HepG2 (cell line): ENCODE results near the gene NCKAP5L. TPM values are rescaled to one million over a fixed set of nuclear protein-coding genes. Genes with fewer than 3 reads are reported as not detected.

ENCODE experiments used
- ATAC-seq: fragments of 200-7000 bp; cut with Tn5 transposase; 3 replicates; pipeline ENCODE4 v1.9.1; 2020; ENCODE audit warnings: mild to moderate bottlenecking, moderate library complexity
- BruUV-seq: library from RNA; stranded (reverse); fragments of 400-500 nt; replicated peaks from 2 replicates; lab custom pipeline; 2021; lab: Mats Ljungman, UMichigan
- CTCF ChIA-PET: fragments of 300-600 bp; formaldehyde crosslinking; extraction: SDS; loops from one replicate; lab custom pipeline; 2021; ENCODE audit warnings: low total read pairs, inconsistent platforms, low intra/inter-chr PET ratio; lab: Yijun Ruan, JAX
- POLR2A ChIA-PET: fragments of 350-600 bp; sonication (Branson Sonifier 250); formaldehyde crosslinking; loops from one replicate; lab custom pipeline; 2020; ENCODE audit warnings: antibody characterized with exemption, inconsistent platforms; lab: Yijun Ruan, JAX
- DNase-seq: peaks from one replicate; pipeline ENCODE4 v3.0.0-alpha.2; 2015; ENCODE audit warnings: low spot score
- FAIRE-seq: peaks from 3 replicates; lab custom pipeline; 2011; peaks lifted over from hg19 to GRCh38; lab: Jason Lieb, UNC
- H2AFZ ChIP-seq: one replicate; pipeline ENCODE4 v1.6.1; 2011; ENCODE audit warnings: low read length, inconsistent platforms
- H3K27ac ChIP-seq: fragments of 300-600 bp; 3 replicates; pipeline ENCODE4 v1.8.0; 2011; ENCODE audit warnings: mixed run types, mild to moderate bottlenecking, mixed read lengths, low read length, inconsistent platforms; ENCODE audit not compliant: insufficient read depth; ENCODE audit errors: extremely low read length
- H3K27me3 ChIP-seq, 2 experiments: fragments of 200-600 bp in 1 of 2; 2 replicates in 1 of 2; 3 replicates in 1 of 2; pipeline versions ENCODE4 v1.6.0 to v1.8.0; 2011; ENCODE audit warnings: low read length in 2 of 2, mild to moderate bottlenecking in 2 of 2, moderate library complexity in 2 of 2, inconsistent platforms in 1 of 2; ENCODE audit not compliant: insufficient read depth in 2 of 2, control insufficient read depth in 1 of 2
- H3K36me3 ChIP-seq, 2 experiments: fragments of 200-600 bp in 1 of 2; replicated peaks in 1 of 2; 2 replicates in 1 of 2; 3 replicates in 1 of 2; pipeline versions ENCODE4 v1.5.1 to v1.8.0; 2011; ENCODE audit warnings: low read length in 2 of 2, inconsistent platforms in 1 of 2; ENCODE audit not compliant: insufficient read depth in 2 of 2, control insufficient read depth in 1 of 2
- H3K4me1 ChIP-seq: 2 replicates; pipeline ENCODE4 v1.5.1; 2012; ENCODE audit warnings: low read length, inconsistent platforms; ENCODE audit not compliant: insufficient read depth
- H3K4me2 ChIP-seq: 2 replicates; pipeline ENCODE4 v1.6.0; 2011; ENCODE audit warnings: low read depth, low read length, inconsistent platforms
- H3K4me3 ChIP-seq, 3 experiments: fragments of 200-600 bp in 1 of 3; sonication (generic), shearing (Covaris generic) in 1 of 3; replicated peaks in 1 of 3; 2 replicates each; pipeline ENCODE4 v1.5.1; 2011 to 2016; ENCODE audit warnings: low read length in 3 of 3, inconsistent platforms in 2 of 3, low read depth in 2 of 3, mild to moderate bottlenecking in 2 of 3, control low read depth in 1 of 3, mixed read lengths in 1 of 3; ENCODE audit not compliant: insufficient read depth in 1 of 3
- H3K79me2 ChIP-seq: one replicate; pipeline ENCODE4 v1.6.1; 2011; ENCODE audit warnings: low read length, inconsistent platforms; ENCODE audit not compliant: insufficient read depth
- H3K9ac ChIP-seq: 2 replicates; pipeline ENCODE4 v1.6.0; 2011; ENCODE audit warnings: mild to moderate bottlenecking, low read depth, low read length, inconsistent platforms; ENCODE audit not compliant: insufficient read depth
- H3K9me3 ChIP-seq: 2 replicates; pipeline ENCODE4 v1.5.1; 2012; ENCODE audit warnings: mild to moderate bottlenecking, low read length
- H4K20me1 ChIP-seq: 2 replicates; pipeline ENCODE4 v1.6.0; 2011; ENCODE audit warnings: inconsistent platforms, mild to moderate bottlenecking, low read length, moderate library complexity; ENCODE audit not compliant: insufficient read depth
- NFIB ChIP-seq: sonication (generic); formaldehyde crosslinking; IDR thresholded peaks from 2 replicates; pipeline ENCODE4 v1.9.0; 2021; ENCODE audit warnings: missing genetic modification reagents, mild to moderate bottlenecking, borderline replicate concordance
- SNRNP70 ChIP-seq: fragments of 200-400 bp; formaldehyde crosslinking; IDR thresholded peaks from 2 replicates; pipeline ENCODE4 v1.6.1; 2017; ENCODE audit warnings: mild to moderate bottlenecking, low read depth, low read length, moderate library complexity
- THAP11 ChIP-seq: IDR thresholded peaks from 2 replicates; pipeline ENCODE4 v1.6.1; 2016; ENCODE audit warnings: missing biosample characterization, missing genetic modification reagents
- WGBS: methylation state at CpG from one replicate; pipeline ENCODE4 v1.1.6; 2017; ENCODE audit warnings: low lambda C conversion rate; 5-methylcytosine and 5-hydroxymethylcytosine counted together
- in situ Hi-C: cut with HindIII; loops from 2 replicates; pipeline ENCODE4 v1.10.0; 2017; ENCODE audit warnings: low pct_unique_long_range_greater_than_20kb; ENCODE audit not compliant: extremely low pct_ligation_motif_present
- intact Hi-C: fragments of 100-400 bp; cut with micrococcal nuclease; formaldehyde crosslinking; loops from one replicate; pipeline ENCODE4 v1.10.0; 2022; ENCODE audit not compliant: unreplicated experiment
- polyA plus RNA-seq, 8 experiments: library from polyadenylated mRNA; depleted of rRNA in 3 of 8; stranded (reverse) in 7 of 8; unstranded in 1 of 8; fragments of >200 nt; fragmentation: Illumina TruSeq in 4 of 8; extraction: Trizol in 4 of 8; gene quantifications; 2 replicates each; pipeline versions ENCODE4 v1.2.1 to v1.2.3, GENCODE V29; 2011 to 2016; ENCODE audit warnings: low read depth in 4 of 8, missing spikeins in 1 of 8, mixed read lengths in 1 of 8; ENCODE audit not compliant: insufficient read depth in 1 of 8
- total RNA-seq, 5 experiments: library from RNA; depleted of rRNA; stranded (reverse); fragments of >200 nt; fragmentation: Illumina TruSeq; extraction: Trizol; gene quantifications; 2 replicates each; pipeline ENCODE4 v1.2.3, GENCODE V29; 2016; ENCODE audit warnings: low read depth in 1 of 5
- TF ChIP-seq, protein P1 (sequence below): sonication (generic); formaldehyde crosslinking; IDR thresholded peaks from one replicate; pipeline ENCODE4 v1.5.1; 2020; ENCODE audit warnings: mild to moderate bottlenecking, missing genetic modification reagents; ENCODE audit errors: not compliant biosample characterization

The NCKAP5L gene
- total and polyA plus RNA-seq, 2 of the 13 experiments (the other 11 are each of a cell fraction or from before 2014, with no cell fraction given), result 4.1 to 9.0 TPM

DNA sequence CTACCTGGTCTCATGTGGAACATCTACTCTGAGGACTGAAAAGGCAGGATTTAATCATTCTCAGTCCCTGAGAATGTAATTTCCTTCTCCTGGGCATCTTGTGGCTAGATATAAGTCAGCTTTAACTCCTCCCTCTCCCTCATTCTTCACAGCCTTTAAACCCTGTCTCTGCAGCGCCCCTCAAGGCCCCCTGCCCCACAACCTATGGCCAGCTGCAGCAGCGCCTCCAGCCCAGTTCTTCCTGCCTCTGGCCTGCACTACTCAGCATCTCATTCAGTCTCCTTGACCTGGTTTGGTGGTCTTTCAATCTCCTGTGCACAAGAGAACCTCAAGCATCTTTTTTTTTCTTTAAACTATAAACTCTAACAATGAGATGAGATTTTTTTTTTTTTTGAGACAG is 29.3 kb downstream of the NCKAP5L start (continued):
- TF ChIP-seq, protein P1, sequence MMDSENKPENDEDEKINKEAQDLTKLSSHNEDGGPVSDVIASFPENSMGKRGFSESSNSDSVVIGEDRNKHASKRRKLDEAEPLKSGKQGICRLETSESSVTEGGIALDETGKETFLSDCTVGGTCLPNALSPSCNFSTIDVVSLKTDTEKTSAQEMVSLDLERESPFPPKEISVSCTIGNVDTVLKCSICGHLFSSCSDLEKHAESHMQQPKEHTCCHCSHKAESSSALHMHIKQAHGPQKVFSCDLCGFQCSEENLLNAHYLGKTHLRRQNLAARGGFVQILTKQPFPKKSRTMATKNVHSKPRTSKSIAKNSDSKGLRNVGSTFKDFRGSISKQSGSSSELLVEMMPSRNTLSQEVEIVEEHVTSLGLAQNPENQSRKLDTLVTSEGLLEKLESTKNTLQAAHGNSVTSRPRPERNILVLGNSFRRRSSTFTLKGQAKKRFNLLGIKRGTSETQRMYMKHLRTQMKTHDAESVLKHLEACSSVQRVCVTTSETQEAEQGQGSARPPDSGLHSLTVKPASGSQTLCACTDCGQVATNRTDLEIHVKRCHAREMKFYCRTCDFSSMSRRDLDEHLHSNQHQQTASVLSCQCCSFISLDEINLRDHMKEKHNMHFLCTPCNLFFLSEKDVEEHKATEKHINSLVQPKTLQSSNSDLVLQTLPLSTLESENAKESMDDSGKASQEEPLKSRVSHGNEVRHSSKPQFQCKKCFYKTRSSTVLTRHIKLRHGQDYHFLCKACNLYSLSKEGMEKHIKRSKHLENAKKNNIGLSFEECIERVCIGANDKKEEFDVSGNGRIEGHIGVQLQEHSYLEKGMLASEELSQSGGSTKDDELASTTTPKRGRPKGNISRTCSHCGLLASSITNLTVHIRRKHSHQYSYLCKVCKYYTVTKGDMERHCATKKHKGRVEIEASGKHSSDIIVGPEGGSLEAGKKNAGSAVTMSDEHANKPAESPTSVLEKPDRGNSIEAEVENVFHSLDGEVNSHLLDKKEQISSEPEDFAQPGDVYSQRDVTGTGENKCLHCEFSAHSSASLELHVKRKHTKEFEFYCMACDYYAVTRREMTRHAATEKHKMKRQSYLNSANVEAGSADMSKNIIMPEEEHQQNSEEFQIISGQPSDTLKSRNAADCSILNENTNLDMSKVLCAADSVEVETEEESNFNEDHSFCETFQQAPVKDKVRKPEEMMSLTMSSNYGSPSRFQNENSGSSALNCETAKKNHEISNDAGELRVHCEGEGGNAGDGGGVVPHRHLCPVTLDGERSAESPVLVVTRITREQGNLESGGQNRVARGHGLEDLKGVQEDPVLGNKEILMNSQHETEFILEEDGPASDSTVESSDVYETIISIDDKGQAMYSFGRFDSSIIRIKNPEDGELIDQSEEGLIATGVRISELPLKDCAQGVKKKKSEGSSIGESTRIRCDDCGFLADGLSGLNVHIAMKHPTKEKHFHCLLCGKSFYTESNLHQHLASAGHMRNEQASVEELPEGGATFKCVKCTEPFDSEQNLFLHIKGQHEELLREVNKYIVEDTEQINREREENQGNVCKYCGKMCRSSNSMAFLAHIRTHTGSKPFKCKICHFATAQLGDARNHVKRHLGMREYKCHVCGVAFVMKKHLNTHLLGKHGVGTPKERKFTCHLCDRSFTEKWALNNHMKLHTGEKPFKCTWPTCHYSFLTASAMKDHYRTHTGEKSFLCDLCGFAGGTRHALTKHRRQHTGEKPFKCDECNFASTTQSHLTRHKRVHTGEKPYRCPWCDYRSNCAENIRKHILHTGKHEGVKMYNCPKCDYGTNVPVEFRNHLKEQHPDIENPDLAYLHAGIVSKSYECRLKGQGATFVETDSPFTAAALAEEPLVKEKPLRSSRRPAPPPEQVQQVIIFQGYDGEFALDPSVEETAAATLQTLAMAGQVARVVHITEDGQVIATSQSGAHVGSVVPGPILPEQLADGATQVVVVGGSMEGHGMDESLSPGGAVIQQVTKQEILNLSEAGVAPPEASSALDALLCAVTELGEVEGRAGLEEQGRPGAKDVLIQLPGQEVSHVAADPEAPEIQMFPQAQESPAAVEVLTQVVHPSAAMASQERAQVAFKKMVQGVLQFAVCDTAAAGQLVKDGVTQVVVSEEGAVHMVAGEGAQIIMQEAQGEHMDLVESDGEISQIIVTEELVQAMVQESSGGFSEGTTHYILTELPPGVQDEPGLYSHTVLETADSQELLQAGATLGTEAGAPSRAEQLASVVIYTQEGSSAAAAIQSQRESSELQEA (CRISPR knock-in tag), result no peak
- TF ChIP-seq NFIB (no peak), SNRNP70 (no peak)

DNA sequence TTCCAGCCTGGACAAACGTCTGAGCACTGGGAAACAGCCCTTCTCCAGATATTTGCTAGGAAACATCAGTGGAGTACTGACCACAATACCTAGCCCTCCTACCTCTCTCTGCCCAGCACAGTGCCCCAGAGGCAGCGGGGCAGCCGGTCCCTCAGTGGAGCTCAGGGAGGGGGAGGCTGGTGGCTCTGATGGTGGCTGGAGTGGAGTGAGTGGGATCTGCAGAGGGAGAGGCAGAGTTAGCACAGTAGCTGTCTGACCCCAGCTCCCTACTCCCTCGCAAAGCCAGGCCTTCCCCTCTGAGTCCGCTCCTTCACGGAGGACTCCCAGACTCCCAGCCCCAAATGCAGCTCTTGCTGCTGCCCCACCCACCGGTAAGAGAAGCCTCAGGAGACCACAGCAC is 30.0 kb downstream of the NCKAP5L start:
- Histone ChIP-seq H3K9ac (no peak overlapping the region), H3K4me3 (no peak overlapping the region), H3K79me2 (no peaks in the 10 kb centered on the region), H3K4me1 (peaks cover 20% of the 10 kb centered on the region), H3K27ac (no peak overlapping the region), H3K27me3 (no peaks in the 10 kb centered on the region), H2AFZ (no peak overlapping the region), H3K36me3 (peaks cover 20 to 51% of the 10 kb centered on the region in 2 experiments), H4K20me1 (no peaks in the 10 kb centered on the region), H3K9me3 (no peaks in the 10 kb centered on the region), H3K4me2 (no peak overlapping the region)
- no TSS peak for BruUV-seq
- ATAC-seq, result no peak
- intact Hi-C loops (no loop called here), in situ Hi-C loops (no loop called here)
- FAIRE-seq, result no peak
- WGBS, result 96% methylated on average over 3 of the region's 7 CpGs
- POLR2A ChIA-PET, result interaction anchor here (0.5 to 0.9 kb wide), 2 partner anchors 30 to 57 kb away, joined by 3 to 4 read pairs; partner anchors contain the start of genes NCKAP5L and TMBIM6
- no peak for DNase-seq
- no peak for TF ChIP-seq THAP11
- CTCF ChIA-PET, result no interaction called here
